Endothelial cell of umbilical vein (primary cell): ENCODE results near the gene HOXB6. TPM values are rescaled to one million over a fixed set of nuclear protein-coding genes. Genes with fewer than 3 reads are reported as not detected.

Source experiments
- BruUV-seq: library from RNA; stranded (reverse); fragments of 400-500 nt; replicated peaks from 2 replicates; lab custom pipeline; 2021; lab: Mats Ljungman, UMichigan
- CTCF ChIA-PET: fragments of 300-600, 350-600 bp; sonication (Branson Sonifier 250); formaldehyde crosslinking; loops from one replicate; lab custom pipeline; 2021; ENCODE audit warnings: antibody characterized with exemption, inconsistent platforms; lab: Charles Lee
- POLR2A ChIA-PET: fragments of 300-600, 350-600 bp; sonication (Branson Sonifier 250); formaldehyde crosslinking; loops from one replicate; lab custom pipeline; 2021; ENCODE audit warnings: antibody characterized with exemption, inconsistent platforms; lab: Charles Lee
- DNase-seq: peaks from one replicate; pipeline ENCODE4 v3.0.0-alpha.2; 2011; ENCODE audit warnings: low read depth, low spot score
- FAIRE-seq: peaks from 2 replicates; lab custom pipeline; 2011; peaks lifted over from hg19 to GRCh38; lab: Jason Lieb, UNC
- H2AFZ ChIP-seq: 2 replicates; pipeline ENCODE4 v1.6.0; 2012; ENCODE audit warnings: low read depth, low read length, control low read depth, inconsistent platforms
- H3K27ac ChIP-seq: 2 replicates; pipeline ENCODE4 v1.5.1; 2011; ENCODE audit warnings: low read depth, mild to moderate bottlenecking, control low read depth, low read length, moderate library complexity; ENCODE audit not compliant: insufficient read depth
- H3K27me3 ChIP-seq, 2 experiments: 2 replicates each; pipeline versions ENCODE4 v1.6.0 to v1.6.1; 2011; ENCODE audit warnings: low read length in 2 of 2, mixed read lengths in 1 of 2; ENCODE audit not compliant: control insufficient read depth in 2 of 2, insufficient read depth in 2 of 2
- H3K36me3 ChIP-seq, 2 experiments: 2 replicates in 1 of 2; 3 replicates in 1 of 2; pipeline ENCODE4 v1.5.1; 2011; ENCODE audit warnings: low read length in 2 of 2, mild to moderate bottlenecking in 1 of 2, moderate library complexity in 1 of 2; ENCODE audit not compliant: control insufficient read depth in 2 of 2, insufficient read depth in 2 of 2; ENCODE audit errors: extremely low read depth in 1 of 2
- H3K4me1 ChIP-seq: 3 replicates; pipeline ENCODE4 v1.5.1; 2011; ENCODE audit warnings: mild to moderate bottlenecking, low read length; ENCODE audit not compliant: control insufficient read depth, insufficient read depth; ENCODE audit errors: extremely low read depth
- H3K4me2 ChIP-seq: 2 replicates; pipeline ENCODE4 v1.6.1; 2011; ENCODE audit warnings: low read length, control low read depth, mixed read lengths; ENCODE audit not compliant: insufficient read depth
- H3K4me3 ChIP-seq, 3 experiments: fragments of 200-600 bp in 1 of 3; sonication (generic), shearing (Covaris generic) in 1 of 3; replicated peaks in 1 of 3; 2 replicates each; pipeline ENCODE4 v1.5.1; 2011 to 2016; ENCODE audit warnings: control low read depth in 3 of 3, low read length in 3 of 3, mild to moderate bottlenecking in 2 of 3, inconsistent platforms in 1 of 3, low read depth in 1 of 3, moderate library complexity in 1 of 3; ENCODE audit not compliant: insufficient read depth in 1 of 3
- H3K79me2 ChIP-seq: 2 replicates; pipeline ENCODE4 v1.6.0; 2012; ENCODE audit warnings: low read length, inconsistent platforms; ENCODE audit not compliant: control insufficient read depth, insufficient read depth
- H3K9ac ChIP-seq: replicated peaks from 2 replicates; pipeline ENCODE3; 2011; ENCODE audit warnings: low read length, control low read depth; ENCODE audit not compliant: insufficient read depth; ENCODE audit errors: extremely low read depth
- H3K9me1 ChIP-seq: replicated peaks from 3 replicates; pipeline ENCODE4 v1.6.0; 2011; ENCODE audit warnings: mild to moderate bottlenecking, low read length; ENCODE audit not compliant: control insufficient read depth, insufficient read depth; ENCODE audit errors: extremely low read depth
- H3K9me3 ChIP-seq: replicated peaks from 2 replicates; pipeline ENCODE4 v1.5.1; 2012; ENCODE audit warnings: low read length, inconsistent platforms; ENCODE audit not compliant: control insufficient read depth, insufficient read depth
- H4K20me1 ChIP-seq: replicated peaks from 2 replicates; pipeline ENCODE3; 2011; ENCODE audit warnings: mild to moderate bottlenecking, low read length; ENCODE audit not compliant: control insufficient read depth, insufficient read depth; ENCODE audit errors: extremely low read depth
- EZH2 ChIP-seq: IDR thresholded peaks from 2 replicates; pipeline ENCODE4 v1.6.1; 2012; ENCODE audit warnings: borderline replicate concordance, low read depth, mild to moderate bottlenecking, moderate library complexity, low read length, inconsistent platforms; ENCODE audit not compliant: severe bottlenecking
- FOS ChIP-seq: IDR thresholded peaks from 2 replicates; pipeline ENCODE4 v1.6.1; 2011; ENCODE audit warnings: mild to moderate bottlenecking, low read length, moderate library complexity, borderline replicate concordance; ENCODE audit not compliant: insufficient read depth
- GATA2 ChIP-seq: IDR thresholded peaks from 2 replicates; pipeline ENCODE4 v1.7.0; 2011; ENCODE audit warnings: low read depth, mild to moderate bottlenecking, moderate library complexity, mixed read lengths, low read length; ENCODE audit not compliant: insufficient read length, insufficient read depth
- MYC ChIP-seq: IDR thresholded peaks from one replicate; pipeline ENCODE4 v1.6.1; 2011; ENCODE audit warnings: mild to moderate bottlenecking, low read depth, low read length
- POLR2A ChIP-seq: IDR thresholded peaks from 2 replicates; pipeline ENCODE4 v1.6.1; 2012; ENCODE audit warnings: low read depth, mild to moderate bottlenecking, control low read depth, low read length
- POLR2AphosphoS5 ChIP-seq: IDR thresholded peaks from 2 replicates; pipeline ENCODE4 v1.6.1; 2012; ENCODE audit warnings: low read depth, mild to moderate bottlenecking, control low read depth, low read length, moderate library complexity; ENCODE audit not compliant: insufficient read depth
- dilution Hi-C: fragments of 300-500 bp; cut with MboI; formaldehyde crosslinking; loops from one replicate; pipeline ENCODE4 v1.15.0; 2019; ENCODE audit warnings: low sequenced_read_pairs; ENCODE audit not compliant: extremely low pct_ligation_motif_present
- intact Hi-C: fragments of 100-400 bp; cut with micrococcal nuclease; formaldehyde crosslinking; loops from one replicate; pipeline ENCODE4 v1.10.0; 2022
- polyA plus RNA-seq, 4 experiments: library from polyadenylated mRNA; depleted of rRNA in 3 of 4; stranded (reverse) in 3 of 4; unstranded in 1 of 4; fragments of >200 nt; gene quantifications; 2 replicates each; pipeline versions ENCODE4 v1.2.1 to v1.2.3, GENCODE V29; 2011 to 2012; ENCODE audit warnings: missing spikeins in 1 of 4
- total RNA-seq: library from RNA; stranded (reverse); gene quantifications from 2 replicates; pipeline ENCODE4 v1.2.3, GENCODE V29; 2021
- TF ChIP-seq, protein P1 (sequence below): IDR thresholded peaks from 2 replicates; pipeline ENCODE4 v1.6.1; 2011; ENCODE audit not compliant: insufficient read depth, insufficient read length
- TF ChIP-seq, protein P2 (sequence below), 2 donors: IDR thresholded peaks; 1 replicate in 1 of 2; 2 replicates in 1 of 2; pipeline ENCODE4 v1.5.1; 2011; ENCODE audit warnings: low read length in 2 of 2, mild to moderate bottlenecking in 2 of 2, moderate library complexity in 2 of 2, control low read depth in 1 of 2, inconsistent platforms in 1 of 2, low read depth in 1 of 2; ENCODE audit not compliant: insufficient read depth in 1 of 2; ENCODE audit errors: extremely low read depth in 1 of 2

HOXB6 gene
- total and polyA plus RNA-seq, 2 donors (not counting 3 experiments of a cell fraction or from before 2014, with no cell fraction given), result 8.8 to 24.0 TPM

DNA sequence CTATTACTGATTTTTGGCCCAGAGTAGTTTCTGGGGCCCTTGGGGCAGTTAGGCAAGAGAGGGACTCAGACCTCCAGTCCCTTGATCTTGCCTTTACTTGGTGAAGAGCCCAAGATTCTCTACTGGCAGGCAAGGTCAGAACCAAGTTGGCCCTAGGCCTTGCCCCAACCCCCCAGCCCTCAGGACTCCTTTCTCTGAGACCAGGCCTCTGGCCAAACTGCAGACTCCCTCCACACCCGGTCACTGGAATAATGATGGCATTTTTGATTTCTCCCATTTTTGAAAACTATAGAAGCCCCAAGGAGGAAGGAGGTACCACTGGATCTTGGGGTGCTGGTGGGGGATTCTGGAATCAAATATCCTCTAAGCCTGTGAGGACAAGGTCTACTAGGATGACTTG lies 39.4 kb upstream of the HOXB6 start:
- H2AFZ ChIP-seq, result no peak overlapping the region
- BruUV-seq, result no TSS peak
- no peak overlapping the region for H3K4me3 ChIP-seq
- no peak for FAIRE-seq
- no peaks in the 10 kb centered on the region for H3K9me3 ChIP-seq
- H3K4me2 ChIP-seq, result no peak overlapping the region
- H3K9ac ChIP-seq, result no peak overlapping the region
- no peaks in the 10 kb centered on the region for H3K79me2 ChIP-seq
- dilution Hi-C loops (no loop called here), intact Hi-C loops (no loop called here)
- peaks cover 78 to 87% of the 10 kb centered on the region in 2 experiments for H3K27me3 ChIP-seq
- no peaks in the 10 kb centered on the region for H4K20me1 ChIP-seq
- H3K4me1 ChIP-seq, result no peaks in the 10 kb centered on the region
- no peak overlapping the region for H3K27ac ChIP-seq
- POLR2A ChIA-PET, result no interaction called here
- no peak for DNase-seq
- H3K9me1 ChIP-seq, result no peaks in the 10 kb centered on the region
- TF ChIP-seq EZH2 (no peak), FOS (no peak), POLR2A (no peak), MYC (no peak), POLR2AphosphoS5 (no peak), GATA2 (no peak)
- TF ChIP-seq, protein P1, sequence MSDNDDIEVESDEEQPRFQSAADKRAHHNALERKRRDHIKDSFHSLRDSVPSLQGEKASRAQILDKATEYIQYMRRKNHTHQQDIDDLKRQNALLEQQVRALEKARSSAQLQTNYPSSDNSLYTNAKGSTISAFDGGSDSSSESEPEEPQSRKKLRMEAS, result no peak
- TF ChIP-seq, protein P2, sequence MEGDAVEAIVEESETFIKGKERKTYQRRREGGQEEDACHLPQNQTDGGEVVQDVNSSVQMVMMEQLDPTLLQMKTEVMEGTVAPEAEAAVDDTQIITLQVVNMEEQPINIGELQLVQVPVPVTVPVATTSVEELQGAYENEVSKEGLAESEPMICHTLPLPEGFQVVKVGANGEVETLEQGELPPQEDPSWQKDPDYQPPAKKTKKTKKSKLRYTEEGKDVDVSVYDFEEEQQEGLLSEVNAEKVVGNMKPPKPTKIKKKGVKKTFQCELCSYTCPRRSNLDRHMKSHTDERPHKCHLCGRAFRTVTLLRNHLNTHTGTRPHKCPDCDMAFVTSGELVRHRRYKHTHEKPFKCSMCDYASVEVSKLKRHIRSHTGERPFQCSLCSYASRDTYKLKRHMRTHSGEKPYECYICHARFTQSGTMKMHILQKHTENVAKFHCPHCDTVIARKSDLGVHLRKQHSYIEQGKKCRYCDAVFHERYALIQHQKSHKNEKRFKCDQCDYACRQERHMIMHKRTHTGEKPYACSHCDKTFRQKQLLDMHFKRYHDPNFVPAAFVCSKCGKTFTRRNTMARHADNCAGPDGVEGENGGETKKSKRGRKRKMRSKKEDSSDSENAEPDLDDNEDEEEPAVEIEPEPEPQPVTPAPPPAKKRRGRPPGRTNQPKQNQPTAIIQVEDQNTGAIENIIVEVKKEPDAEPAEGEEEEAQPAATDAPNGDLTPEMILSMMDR (IDR thresholded peaks at IDR 0.05; ENCODE audit: extremely low read depth in 1 of 2, insufficient read depth in 1 of 2, low read depth in 1 of 2, low read length in 2 of 2), result no peak
- CTCF ChIA-PET, result interaction anchor here (1.2 to 4.5 kb wide), 2 partner anchors 8 to 12 kb away, joined by 3 to 23 read pairs; no protein-coding TSS in a partner anchor
- H3K36me3 ChIP-seq, result no peaks in the 10 kb centered on the region
